Measurements from ENCODE around the gene HPS4.
"Not testable (repeated sequence)": the region's sequence is repeated elsewhere in the genome, so short reads cannot be mapped to it uniquely, and the experiment has no call there.

Gene HPS4

DNA sequence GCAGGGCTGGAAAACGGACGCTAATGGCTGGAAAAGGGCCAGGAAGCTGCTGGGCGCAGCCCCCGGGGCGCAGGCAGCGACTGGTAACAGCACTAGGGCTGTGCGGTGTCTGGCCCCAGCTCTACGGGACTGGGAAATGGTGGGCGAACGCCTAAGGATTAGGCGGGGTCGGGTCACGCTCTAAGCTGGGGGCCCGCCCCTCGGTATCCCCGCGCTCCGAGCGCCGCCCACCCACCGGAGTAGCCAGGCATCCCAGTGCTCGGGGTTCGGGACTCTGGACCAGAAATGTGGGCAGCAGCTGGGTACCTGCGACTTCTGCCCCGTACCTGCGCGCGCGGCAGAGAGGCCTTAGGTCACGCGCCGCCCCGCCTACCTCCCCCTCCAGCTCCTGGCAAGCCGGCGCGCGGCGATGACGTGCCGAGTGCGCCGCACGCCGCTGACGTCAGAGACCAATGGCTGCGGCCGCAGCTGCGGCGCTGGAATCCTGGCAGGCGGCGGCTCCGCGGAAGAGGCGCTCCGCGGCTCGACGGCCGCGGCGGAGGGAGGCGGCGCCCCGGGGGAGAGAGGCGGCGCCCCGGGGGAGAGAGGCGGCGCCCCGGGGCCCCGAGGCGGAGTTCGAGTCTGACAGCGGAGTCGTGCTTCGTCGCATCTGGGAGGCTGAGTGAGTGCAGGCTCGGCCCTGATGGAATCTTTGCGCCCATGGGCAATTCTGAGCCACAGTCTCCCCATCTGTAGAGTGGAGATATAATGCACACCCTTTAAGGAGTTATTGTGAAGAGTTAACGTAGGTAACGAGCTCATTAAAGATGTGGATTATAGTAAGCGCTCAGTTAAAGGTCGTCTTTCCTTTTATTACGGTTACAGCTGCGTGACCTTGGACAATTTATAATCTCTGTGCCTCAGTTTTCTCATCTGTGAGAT, at the start of gene HPS4, which contains the start of gene SRRD:
Gene HPS4, minus strand, starts transcription at position 345 of the 921 bp plus-strand sequence. CDS start 2,021 bp downstream, outside the sequence.
Gene SRRD, plus strand, starts transcription at position 439 of the 921 bp plus-strand sequence. Its CDS starts 14 bp downstream, at position 453.
- DNase-seq, result peak; percentile 88

DNA sequence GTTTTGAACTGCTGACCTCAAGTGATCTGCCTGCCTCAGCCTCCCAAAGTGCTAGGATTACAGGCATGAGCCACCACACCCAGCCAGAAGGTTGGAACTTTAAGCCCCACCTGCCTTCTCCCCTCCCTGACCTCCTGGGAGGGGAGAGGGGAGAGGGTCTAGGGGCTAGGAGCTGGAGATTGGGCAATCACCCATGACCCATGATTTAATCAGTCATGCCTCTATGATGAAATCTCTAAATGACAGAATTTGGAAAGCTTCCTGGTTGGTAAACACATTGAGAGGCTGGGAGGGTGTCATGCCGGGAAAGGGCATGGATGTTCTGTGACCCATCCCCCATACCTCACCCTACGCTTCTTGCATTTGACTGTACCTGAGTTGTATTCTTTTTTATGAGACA, 45.8 kb upstream of the HPS4 start:
- no peak for DNase-seq

DNA sequence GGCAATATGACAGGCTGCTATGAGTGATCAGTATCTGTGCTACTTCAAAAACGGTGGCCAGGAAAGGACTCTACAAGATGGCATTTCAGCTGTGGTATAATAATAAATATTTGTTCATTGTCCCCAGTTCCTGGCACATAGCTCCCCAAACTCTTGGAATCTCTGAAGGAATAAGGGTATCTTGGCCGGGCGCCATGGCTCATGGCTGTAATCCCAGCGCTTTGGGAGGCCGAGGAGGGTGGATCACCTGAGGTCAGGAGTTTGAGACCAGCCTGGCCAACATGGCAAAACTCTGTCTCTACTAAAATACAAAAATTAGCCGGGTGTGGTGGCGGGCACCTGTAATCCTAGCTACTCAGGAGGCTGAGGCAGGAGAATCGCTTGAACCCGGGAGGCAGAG, 44.9 kb upstream of the HPS4 start:
- DNase-seq, result not testable (repeated sequence)

GRCh38 chr22:26527574-26528465, 44.2 kb upstream of the HPS4 start:
- no peak for DNase-seq

DNA sequence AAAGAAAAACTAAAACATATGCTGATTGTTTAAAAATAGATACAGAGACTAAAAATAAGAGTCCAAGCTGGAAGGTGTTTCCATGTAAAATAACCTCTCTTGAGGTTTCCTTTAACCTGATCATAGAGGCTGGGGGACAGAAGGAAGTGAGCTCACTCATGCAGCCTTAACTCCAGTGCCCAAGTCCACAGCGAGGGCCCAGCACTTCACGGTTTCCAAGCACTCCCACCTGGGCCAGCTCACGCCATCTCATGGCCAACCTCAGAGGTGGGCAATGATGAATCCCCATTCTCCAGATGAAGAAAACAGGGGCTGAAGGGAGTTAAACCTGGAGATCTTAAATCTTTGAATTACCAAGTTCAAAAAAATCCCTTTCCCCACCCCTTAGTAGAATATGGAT, 43.6 kb upstream of the HPS4 start:
- no peak for DNase-seq

- no peak for DNase-seq
Measured at GRCh38 chr22:26525946-26526564, 42.5 kb upstream of the HPS4 start.

DNA sequence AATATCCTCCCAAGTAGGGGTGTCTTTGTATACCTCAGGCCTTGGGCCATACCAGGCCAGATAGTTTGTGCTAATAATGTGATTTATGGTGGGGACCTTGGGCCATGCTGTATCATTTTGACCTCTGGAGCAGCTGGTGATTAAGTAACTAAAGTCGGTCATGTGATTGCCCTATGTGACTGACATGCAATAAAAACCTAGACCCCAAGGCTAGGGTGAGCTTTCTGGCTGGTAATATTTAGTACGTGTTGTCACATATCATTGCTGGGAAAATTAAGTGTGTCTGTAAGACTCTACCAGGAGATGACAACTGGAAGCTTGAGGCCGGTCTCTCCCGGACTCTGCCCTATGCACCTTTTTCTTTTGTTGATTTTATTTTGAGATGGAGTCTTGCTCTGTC, 41.3 kb upstream of the HPS4 start:
- DNase-seq, result no peak

DNA sequence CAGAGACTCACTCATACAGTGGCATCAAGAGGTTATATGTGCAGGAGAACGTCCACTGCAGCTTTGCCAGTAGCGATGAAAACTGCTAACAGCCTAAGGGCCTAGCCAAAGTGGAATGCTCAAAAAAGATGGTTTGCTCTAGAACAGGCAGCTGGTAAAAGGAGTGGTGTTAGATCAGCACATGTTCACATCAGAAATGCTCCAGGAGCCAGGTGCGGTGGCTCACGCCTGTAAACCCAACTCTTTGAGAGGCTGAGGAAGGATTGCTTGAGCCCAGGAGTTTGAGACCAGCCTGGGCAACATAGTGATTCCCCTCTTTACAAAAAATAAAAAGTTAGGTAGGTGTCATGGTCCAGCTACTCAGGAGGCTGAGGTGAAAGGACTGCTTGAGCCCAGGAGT, 39.0 kb upstream of the HPS4 start:
- no peak for DNase-seq

DNA sequence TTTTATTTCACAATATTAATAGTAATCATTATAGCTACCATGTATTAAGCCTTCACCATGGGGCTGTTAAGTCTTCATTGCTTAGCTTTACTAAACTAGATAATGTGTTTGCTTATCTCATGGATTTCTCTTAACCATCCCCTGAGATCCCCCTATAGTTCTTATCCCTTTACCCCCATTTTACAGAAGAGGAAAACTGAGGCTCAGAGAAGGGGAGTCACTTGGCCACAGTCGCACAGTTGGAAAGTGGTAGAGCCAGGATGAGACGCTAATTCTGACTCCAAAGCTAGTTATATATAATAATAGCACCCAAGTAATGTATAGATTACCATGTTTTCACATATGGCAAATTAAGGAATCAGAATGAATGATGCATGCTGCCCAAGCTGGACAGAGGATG, 38.4 kb upstream of the HPS4 start:
- no peak for DNase-seq

GRCh38 chr22:26517429-26517828, 33.8 kb upstream of the HPS4 start:
- no peak for DNase-seq

DNA sequence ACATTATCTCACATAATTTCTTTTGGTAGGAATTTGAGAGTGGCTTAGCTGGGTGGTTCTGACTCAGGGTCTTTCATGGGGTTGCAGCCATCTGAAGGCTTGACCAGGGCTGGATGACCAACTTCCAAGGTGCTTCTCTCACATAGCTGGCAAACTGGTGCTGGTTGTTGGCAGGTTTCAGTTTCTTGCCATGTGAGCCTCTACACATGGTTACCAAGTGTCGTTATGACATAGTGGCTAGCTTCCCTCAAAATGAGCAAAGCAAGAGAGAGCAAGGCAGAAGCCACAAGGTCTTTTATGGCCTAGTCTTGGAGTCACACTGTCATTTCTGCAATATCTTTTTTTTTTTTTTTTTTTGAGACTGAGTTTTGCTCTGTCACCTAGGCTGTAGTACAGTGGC, 32.9 kb upstream of the HPS4 start:
- DNase-seq, result no peak

GRCh38 chr22:26515931-26516330, 32.3 kb upstream of the HPS4 start:
- no peak for DNase-seq

GRCh38 chr22:26514419-26515161, 31.0 kb upstream of the HPS4 start:
- DNase-seq, result no peak

- no peak for DNase-seq
Measured at GRCh38 chr22:26513838-26514237, 30.3 kb upstream of the HPS4 start.

- DNase-seq, result peak; percentile 88
Measured at GRCh38 chr22:26512149-26512793, 28.7 kb upstream of the HPS4 start, which contains the start of gene TFIP11. Gene TFIP11, minus strand, starts transcription at chr22:26512473. Its CDS starts 2,201 bp downstream, at chr22:26510272.

DNA sequence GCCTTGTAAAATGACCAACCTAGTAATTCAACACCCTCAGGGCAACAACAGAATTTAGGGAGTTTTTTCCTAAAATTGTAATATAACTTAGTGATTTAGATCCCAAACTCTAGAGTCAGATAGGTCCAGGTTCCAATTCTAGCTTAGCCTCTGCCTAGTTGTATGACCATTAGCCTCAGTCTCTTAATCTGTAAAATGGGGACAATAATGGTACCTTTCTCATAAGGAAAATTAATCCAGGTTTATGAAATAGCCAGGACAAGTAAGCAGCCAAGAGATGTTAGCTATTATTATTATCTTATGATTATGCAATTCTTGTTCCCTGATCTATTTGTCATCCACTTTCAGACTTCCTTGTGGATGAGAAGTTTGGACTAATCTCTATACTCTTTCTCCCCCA, 24.6 kb upstream of the HPS4 start:
- DNase-seq, result no peak

DNA sequence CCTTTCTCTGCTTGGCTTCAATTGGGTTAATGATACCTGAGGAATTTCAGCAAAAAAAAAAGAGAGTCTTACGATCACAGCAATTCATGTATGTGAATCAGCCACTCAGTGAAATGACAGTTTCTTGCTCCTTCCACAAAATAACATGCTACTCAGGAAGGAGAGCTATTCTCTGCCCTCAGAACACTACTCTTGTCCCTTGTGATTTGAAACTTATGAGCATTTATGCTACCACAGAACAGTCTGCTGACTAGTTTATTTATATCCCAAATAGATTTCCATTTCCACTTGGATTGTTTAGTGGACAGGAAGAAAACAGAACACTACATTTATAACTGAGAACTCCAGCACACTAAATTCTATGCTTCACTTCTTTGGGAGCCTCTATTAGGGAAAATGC, 20.2 kb upstream of the HPS4 start:
- DNase-seq, result no peak

DNA sequence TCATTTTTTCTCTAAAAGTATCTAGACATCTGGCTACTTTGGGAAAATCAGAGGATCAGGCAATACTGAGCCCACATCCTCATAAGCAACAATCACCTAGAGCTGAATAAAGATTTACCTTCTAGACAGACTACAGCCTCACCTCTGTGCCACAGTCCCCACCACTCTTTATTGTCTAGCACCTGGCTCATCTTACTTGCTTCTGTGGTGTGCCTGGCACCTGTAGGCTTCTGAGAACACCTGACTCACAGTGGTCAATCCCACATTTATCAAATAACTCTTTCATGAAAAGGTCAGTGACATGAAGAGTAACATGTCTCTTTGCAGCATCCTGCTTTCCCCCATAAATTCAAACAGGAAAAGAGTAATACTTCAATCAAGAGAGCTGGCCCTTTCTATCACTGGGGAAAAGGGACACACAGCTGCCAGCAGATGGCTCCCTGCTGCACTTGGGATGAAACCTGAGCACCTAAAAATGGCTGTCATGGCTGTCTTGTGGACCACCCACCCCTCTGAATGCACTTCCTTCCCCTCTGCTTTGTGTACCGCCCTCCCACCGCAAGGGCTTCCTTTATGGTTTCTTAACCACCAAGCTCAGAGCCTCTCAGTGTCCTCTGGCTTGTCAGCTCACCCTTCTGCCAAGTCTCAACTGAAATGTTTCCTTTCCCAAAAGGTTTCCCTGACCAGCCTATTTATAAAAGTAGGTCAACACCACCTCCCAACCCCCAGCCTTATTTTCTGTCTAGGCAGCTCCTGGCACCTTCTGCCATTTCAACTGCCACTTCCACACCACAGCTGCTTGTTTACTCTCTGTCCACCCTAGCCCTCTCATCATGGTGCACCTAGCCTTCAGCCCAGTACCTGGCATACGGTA, 19.3 kb upstream of the HPS4 start:
- no peak for DNase-seq

DNA sequence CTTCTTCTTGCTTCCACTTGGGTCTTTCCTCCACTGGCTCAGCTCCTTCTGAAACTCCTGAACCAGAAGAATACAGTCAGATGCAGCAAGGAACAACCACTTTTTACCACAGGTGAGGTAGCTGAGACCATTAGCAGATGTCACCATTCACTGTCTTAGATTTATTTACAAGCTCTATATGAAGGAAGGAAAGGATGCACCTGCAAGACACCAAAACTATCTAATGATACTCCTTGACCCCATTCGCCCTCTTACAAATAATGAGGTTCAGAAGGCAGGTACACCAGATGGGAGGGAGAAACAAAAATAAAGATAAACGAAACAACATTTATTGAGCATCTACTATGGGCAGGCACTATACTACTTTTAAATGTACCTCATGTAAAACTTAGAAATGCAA, 18.4 kb upstream of the HPS4 start:
- DNase-seq, result no peak

DNA sequence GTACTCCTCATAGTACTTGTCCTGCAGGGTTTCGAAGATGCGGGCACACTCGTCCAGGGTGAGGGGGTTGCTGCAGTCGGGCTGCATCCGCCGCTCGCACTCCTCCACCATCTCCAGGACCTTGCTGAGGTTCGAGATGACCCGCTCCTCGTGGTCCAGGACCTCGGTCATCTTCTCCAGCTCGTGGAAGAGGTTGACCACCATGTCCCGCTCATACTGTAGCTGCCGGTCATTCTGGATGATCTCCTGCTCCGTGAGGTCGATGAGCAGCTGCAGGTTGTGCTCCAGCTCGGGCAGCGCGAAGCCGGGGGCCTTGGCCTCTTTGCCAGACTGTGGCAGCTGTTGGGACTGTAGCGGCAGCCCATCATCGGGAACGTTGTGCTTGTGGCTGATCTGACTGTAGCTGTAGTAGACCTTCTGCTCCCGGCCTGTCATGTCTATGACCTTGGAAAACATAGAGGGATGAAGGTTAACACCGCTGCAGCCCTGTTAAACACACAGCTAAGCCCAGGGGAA, 15.7 kb upstream of the HPS4 start:
- DNase-seq, result no peak

- DNase-seq, result no peak
Measured at GRCh38 chr22:26496456-26496855, 12.9 kb upstream of the HPS4 start.

Data from NCI-H345 (cell line).